ENCODE results near the gene SLCO4A1. TPM values are rescaled to one million over a fixed set of nuclear protein-coding genes. Genes with fewer than 3 reads are reported as not detected.

Gene SLCO4A1
- total RNA-seq, 2 donors from 2014 or later = 2.9 to 5.0 TPM

DNA sequence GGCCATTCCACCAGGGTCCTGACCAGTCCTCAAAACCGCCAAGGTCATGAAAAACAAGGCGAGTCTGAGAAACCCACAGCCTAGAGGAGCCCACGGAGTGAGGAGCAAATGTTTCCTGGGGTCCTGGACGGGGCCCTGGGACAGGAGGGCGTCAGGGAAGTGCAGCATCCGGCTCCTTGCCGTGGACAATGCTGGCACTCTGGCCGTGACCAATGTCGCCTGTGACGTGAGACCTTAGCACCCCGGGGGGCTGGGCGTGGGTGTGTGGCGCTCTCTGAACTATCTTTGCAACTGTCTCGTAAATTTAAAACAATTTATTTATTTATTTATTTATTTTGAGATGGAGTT lies 34.1 kb upstream of the SLCO4A1 start:
- Histone ChIP-seq H3K27ac (ENCODE audit: low read depth, low read length) (no peak overlapping the region), H3K9me3 (ENCODE audit: control insufficient read depth, low read length) (no peaks in the 10 kb centered on the region), H3K4me3 (ENCODE audit: low read length) (no peak overlapping the region), H3K36me3 (ENCODE audit: control insufficient read depth, insufficient read depth, low read length) (no peaks in the 10 kb centered on the region), H3K9ac (ENCODE audit: extremely low read depth, low read length, poor library complexity, severe bottlenecking) (no peak overlapping the region), H3K4me1 (ENCODE audit: control insufficient read depth, insufficient read depth, low read length) (no peaks in the 10 kb centered on the region), H3K27me3 (ENCODE audit: control insufficient read depth, insufficient read depth, low read length, poor library complexity, severe bottlenecking) (no peaks in the 10 kb centered on the region)
- 90 to 100% methylated on average over 4 to 13 of the region's 14 CpGs for WGBS, 2 experiments (ENCODE audit: insufficient coverage in 1 of 2, insufficient read length in 1 of 2)
- Mint-ChIP-seq H3K4me1 (no peaks in the 10 kb centered on the region), H3K27ac (no peak overlapping the region), H3K36me3 (ENCODE audit: low read depth) (no peaks in the 10 kb centered on the region), H3K4me3 (no peak overlapping the region), H3K27me3 (ENCODE audit: insufficient read depth) (no peaks in the 10 kb centered on the region), H3K9me3 (peaks cover 5% of the 10 kb centered on the region)
- TF ChIP-seq, protein P1, sequence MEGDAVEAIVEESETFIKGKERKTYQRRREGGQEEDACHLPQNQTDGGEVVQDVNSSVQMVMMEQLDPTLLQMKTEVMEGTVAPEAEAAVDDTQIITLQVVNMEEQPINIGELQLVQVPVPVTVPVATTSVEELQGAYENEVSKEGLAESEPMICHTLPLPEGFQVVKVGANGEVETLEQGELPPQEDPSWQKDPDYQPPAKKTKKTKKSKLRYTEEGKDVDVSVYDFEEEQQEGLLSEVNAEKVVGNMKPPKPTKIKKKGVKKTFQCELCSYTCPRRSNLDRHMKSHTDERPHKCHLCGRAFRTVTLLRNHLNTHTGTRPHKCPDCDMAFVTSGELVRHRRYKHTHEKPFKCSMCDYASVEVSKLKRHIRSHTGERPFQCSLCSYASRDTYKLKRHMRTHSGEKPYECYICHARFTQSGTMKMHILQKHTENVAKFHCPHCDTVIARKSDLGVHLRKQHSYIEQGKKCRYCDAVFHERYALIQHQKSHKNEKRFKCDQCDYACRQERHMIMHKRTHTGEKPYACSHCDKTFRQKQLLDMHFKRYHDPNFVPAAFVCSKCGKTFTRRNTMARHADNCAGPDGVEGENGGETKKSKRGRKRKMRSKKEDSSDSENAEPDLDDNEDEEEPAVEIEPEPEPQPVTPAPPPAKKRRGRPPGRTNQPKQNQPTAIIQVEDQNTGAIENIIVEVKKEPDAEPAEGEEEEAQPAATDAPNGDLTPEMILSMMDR (conservative IDR thresholded peaks at IDR 0.05) = no peak
- no peak for DNase-seq

DNA sequence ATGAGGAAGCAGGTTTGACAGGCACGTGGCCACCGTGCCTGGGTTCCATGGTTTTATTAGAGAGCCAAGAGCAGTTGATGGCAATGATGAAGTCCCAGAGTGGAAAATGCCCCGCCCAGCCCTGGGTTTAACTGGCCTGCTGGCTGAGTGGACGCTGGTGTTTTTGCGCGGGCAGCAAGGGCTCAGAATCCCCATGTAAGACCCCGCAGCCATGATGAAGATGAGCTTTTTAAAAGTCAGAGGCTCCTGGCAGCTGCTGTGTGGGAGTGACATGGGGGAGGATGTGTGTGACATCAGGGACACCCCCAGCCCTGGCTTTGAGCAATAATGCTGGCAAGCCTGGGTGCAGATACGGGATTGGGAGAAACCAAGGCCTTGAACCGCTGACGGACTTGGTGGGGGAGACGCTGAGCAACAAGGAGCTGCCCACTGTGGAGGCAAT lies 33.0 kb upstream of the SLCO4A1 start:
- Histone ChIP-seq H3K4me1 (ENCODE audit: control insufficient read depth, insufficient read depth, low read length) (no peaks in the 10 kb centered on the region), H3K4me3 (ENCODE audit: low read length) (no peak overlapping the region), H3K36me3 (ENCODE audit: control insufficient read depth, insufficient read depth, low read length) (no peaks in the 10 kb centered on the region), H3K27ac (ENCODE audit: low read depth, low read length) (no peak overlapping the region), H3K27me3 (ENCODE audit: control insufficient read depth, insufficient read depth, low read length, poor library complexity, severe bottlenecking) (no peaks in the 10 kb centered on the region), H3K9ac (ENCODE audit: extremely low read depth, low read length, poor library complexity, severe bottlenecking) (no peak overlapping the region), H3K9me3 (ENCODE audit: control insufficient read depth, low read length) (no peaks in the 10 kb centered on the region)
- no peak for DNase-seq
- Mint-ChIP-seq H3K27ac (no peak overlapping the region), H3K4me3 (no peak overlapping the region), H3K4me1 (no peaks in the 10 kb centered on the region), H3K27me3 (ENCODE audit: insufficient read depth) (no peaks in the 10 kb centered on the region), H3K9me3 (peaks cover 5% of the 10 kb centered on the region), H3K36me3 (ENCODE audit: low read depth) (no peaks in the 10 kb centered on the region)
- 93 to 100% methylated on average over 2 to 11 of the region's 11 CpGs for WGBS, 2 experiments (ENCODE audit: insufficient coverage in 1 of 2, insufficient read length in 1 of 2)
- TF ChIP-seq, protein P1 (conservative IDR thresholded peaks at IDR 0.05) = no peak

- Histone ChIP-seq H3K4me3 (ENCODE audit: low read length) (no peak overlapping the region), H3K9me3 (ENCODE audit: control insufficient read depth, low read length) (no peaks in the 10 kb centered on the region), H3K9ac (ENCODE audit: extremely low read depth, low read length, poor library complexity, severe bottlenecking) (no peak overlapping the region), H3K36me3 (ENCODE audit: control insufficient read depth, insufficient read depth, low read length) (no peaks in the 10 kb centered on the region), H3K27me3 (ENCODE audit: control insufficient read depth, insufficient read depth, low read length, poor library complexity, severe bottlenecking) (no peaks in the 10 kb centered on the region), H3K4me1 (ENCODE audit: control insufficient read depth, insufficient read depth, low read length) (no peaks in the 10 kb centered on the region), H3K27ac (ENCODE audit: low read depth, low read length) (no peak overlapping the region)
- 90 to 92% methylated on average over 18 to 22 of the region's 22 CpGs for WGBS, 2 experiments (ENCODE audit: insufficient coverage in 1 of 2, insufficient read length in 1 of 2)
- Mint-ChIP-seq H3K4me1 (no peaks in the 10 kb centered on the region), H3K9me3 (peaks cover 5% of the 10 kb centered on the region), H3K27me3 (ENCODE audit: insufficient read depth) (no peaks in the 10 kb centered on the region), H3K36me3 (ENCODE audit: low read depth) (no peaks in the 10 kb centered on the region), H3K27ac (no peak overlapping the region), H3K4me3 (no peak overlapping the region)
- TF ChIP-seq, protein P1 (conservative IDR thresholded peaks at IDR 0.05) = no peak
- no peak for DNase-seq
Measured at GRCh38 chr20:62609811-62610757, 32.2 kb upstream of the SLCO4A1 start.
